Measurements from ENCODE around the gene ASTE1. TPM values are rescaled to one million over a fixed set of nuclear protein-coding genes. Genes with fewer than 3 reads are reported as not detected.

Gene ASTE1
- total RNA-seq, 1 donor from 2014 or later, result 4.2 TPM

Other genes starting within 250 kb of the ASTE1 start
- gene ATP2C1, start 132.7 kb downstream of the ASTE1 start, total RNA-seq, result 62.8 and 79.8 TPM in 2 replicates
- 1.7 and 2.3 TPM in 2 replicates for gene NEK11, start 52 bp upstream of the ASTE1 start, total RNA-seq